Stimulated activated CD4-positive, alpha-beta T cell treated with anti-CD3 and anti-CD28 coated beads, Interleukin-12 subunit alpha, Interleukin-12 subunit beta, amount 100 ng/mL, for 4 hours (primary cell): ENCODE data around the gene SPAG16.

Source experiments
- DNase-seq: peaks from one replicate; pipeline ENCODE4 v3.0.0-alpha.2; 2020

SPAG16 gene

GRCh38 chr2:214196260-214196659 is 912.0 kb downstream of the SPAG16 start:
- DNase-seq: no peak

DNA sequence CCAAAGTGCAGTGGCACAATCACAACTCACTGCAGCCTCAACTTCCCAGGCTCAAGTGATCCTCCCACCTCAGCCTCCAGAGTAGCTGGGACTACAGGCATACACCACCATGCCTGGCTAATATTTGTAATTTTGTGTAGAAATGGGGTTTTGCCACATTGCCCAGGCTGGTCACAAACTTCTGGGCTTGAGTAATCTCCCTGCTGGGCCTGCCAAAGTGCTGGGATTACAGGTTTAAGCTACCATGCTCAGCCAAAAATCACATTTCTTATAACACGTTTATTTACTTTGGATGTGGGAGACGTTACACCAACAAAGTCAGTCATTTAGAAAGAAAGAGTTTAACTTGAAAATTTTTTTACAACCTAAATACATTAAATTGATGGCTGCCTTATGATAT is 917.6 kb downstream of the SPAG16 start:
- DNase-seq: no peak

DNA sequence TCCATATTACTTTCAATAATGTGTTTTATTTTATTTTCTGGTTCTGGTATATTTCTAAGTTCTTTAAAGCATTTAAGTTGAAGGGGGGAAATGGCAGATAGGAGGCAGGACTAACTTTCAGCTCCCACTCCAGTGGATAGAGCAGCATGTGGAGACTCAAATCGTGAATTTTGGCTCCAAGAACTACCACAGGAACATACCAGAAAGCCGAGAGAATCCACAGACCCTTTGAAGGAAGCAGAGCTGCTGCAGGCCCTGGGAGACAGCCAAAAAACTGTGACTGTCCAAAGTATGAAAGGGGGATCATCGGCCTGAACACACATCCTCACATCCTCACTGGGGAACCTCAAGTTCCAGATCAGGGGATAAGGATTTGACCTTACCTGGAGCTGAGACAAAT is 919.0 kb downstream of the SPAG16 start:
- no peak for DNase-seq

GRCh38 chr2:214203744-214204289 is 919.6 kb downstream of the SPAG16 start:
- DNase-seq: no peak

GRCh38 chr2:214215107-214215506 is 930.8 kb downstream of the SPAG16 start:
- no peak for DNase-seq

DNA sequence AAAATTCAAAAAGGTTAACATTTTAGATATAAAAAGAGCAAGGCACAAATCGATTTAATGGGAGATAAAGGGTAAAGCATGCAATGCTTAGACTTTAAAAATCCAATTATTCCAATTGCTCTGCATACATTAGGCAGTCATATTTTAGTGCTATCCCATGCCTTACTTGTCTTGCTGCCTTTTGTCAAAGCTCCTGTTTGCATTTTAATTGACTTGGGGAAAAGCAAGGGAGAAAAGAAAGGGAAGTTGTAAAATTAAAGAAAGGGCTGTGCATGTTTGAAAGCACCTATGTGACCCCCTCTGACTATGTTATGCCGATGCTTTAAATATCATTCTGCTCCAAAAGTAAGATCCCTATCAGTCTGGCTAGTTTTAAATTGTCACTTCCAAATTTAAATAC is 932.9 kb downstream of the SPAG16 start:
- DNase-seq: no peak

DNA sequence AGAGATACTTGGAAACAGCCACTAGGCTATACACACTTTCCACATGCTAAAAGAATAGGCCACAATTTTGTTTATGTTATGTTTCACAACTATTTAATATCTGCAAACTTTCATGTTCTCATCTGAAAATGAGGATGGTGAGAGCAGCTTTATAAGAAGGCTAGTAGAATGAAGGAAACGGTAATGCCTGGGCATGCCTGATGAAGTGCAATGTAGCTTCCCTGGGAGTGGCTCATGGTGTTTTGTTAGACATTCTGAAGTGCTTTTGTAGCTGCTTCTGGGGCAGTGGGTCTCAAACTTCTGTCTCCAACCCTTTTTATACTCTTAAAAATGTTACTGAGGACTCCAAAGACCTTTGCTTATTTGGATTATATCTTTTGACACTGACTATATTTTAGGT is 933.3 kb downstream of the SPAG16 start:
- DNase-seq: no peak

- no peak for DNase-seq
These were observed 936.0 kb downstream of the SPAG16 start for GRCh38 chr2:214220251-214220650.

GRCh38 chr2:214226061-214226460 is 941.8 kb downstream of the SPAG16 start:
- no peak for DNase-seq

GRCh38 chr2:214232271-214232670 is 948.0 kb downstream of the SPAG16 start:
- DNase-seq: no peak

GRCh38 chr2:214233164-214233563 is 948.9 kb downstream of the SPAG16 start:
- DNase-seq: no peak

DNA sequence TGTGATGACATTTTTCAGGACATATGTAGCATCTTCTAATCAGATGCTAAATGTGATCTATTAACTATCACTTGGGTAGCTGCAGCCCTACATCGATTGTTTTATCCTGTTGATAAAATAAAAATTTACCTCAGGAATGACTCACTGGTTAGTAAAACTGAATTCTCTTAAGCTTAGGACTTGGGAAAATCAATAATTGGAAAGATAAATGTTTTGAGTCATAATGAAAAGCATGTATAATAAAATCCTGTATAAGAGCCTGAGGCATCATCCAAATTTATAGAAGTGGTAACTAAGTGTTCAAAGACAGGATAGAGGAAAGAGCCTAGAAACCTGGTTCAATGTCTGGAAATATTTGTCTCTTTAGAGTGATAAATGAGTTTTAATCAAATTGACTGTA is 958.5 kb downstream of the SPAG16 start:
- DNase-seq: no peak

DNA sequence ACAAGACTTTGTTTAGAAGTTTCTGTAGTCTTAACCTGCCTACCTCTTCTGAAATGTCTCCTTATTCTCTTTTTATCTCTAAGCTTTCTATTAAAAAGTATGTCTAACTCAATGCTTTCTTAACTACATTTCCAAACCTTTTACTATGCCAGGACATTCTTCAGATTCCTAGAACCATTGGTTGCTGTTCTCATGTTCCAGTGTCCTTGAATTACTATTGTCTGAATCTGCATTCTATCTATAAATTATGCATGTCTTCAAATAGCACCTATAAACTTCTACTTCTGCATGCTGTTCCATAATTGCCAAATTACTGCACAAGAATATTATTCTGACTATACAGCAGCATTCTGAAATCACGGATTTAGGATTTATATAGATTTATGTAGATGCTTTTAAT is 960.6 kb downstream of the SPAG16 start:
- no peak for DNase-seq

DNA sequence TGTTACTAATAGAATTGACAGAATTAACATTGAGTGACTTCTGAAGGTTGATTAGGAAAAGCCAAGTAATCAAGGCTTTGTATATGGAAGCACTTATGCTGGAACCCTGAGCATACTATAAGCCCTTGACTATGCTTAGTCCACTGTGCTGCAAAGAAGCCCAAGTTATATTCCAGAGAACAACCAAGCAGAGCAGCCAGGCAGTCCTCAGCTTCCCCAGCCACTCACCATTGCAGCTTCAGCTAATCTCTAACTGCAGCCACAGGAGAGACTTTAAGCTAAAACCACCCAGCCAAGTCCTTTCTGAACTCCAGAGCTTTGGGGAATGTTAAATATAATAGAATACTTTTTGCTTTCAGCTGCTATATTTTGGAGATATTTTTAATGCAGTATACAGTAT is 962.2 kb downstream of the SPAG16 start:
- DNase-seq: no peak

DNA sequence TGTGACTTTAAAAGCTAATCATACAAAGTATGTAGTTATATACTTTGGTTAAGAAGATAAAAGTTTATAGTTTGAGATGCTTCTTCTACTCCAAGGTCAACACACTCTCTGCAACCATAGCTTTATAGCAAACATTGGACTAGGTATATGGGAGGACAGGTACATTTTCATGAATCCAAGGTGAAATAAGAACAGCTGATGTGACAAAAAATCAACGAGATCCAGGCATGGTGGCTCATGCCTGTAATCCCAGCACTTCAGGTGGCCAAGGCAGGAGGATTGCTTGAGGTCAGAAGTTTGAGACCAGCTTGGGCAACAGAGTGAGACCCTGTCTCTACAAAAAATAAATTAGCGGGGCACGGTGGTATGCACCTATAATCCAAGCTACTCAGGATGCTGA is 963.3 kb downstream of the SPAG16 start:
- DNase-seq: no peak

- no peak for DNase-seq
These were observed 970.8 kb downstream of the SPAG16 start for GRCh38 chr2:214255046-214255445.

DNA sequence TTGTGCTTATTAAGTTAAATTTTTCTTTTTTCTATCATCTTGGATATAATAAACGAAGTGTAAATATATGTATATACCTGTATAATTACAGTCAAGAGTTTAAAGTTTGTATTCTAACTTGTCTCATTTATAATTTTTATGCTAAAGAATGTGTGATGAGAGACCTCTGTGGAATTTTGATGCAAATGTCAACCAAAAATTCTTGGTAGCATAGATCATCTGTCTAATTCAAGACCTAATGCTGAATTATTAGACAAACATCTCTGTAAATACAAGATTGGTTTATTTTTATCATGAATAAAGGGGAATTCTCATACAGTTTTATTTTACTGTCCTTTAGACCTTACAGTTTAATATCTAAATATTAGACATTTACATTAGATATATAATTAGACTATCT is 977.4 kb downstream of the SPAG16 start:
- DNase-seq: no peak

DNA sequence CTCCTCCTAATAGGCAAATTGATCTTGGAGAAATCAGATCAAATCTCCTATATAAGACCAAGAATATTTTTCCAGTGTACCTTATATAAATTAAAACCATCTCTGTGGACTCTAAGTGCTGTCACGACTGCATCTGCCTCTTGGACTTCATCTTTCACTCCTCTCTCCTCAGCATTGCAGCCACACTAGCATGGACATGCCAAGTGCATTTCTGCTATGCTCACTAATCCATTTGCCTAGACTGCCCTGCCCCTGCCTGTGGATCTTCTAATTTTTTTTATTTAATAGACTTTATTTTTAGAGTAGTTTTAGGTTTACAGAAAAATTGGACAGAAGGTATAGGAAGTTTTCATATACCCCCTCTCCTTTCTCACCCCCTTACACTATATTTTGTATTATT is 979.9 kb downstream of the SPAG16 start:
- DNase-seq: no peak

DNA sequence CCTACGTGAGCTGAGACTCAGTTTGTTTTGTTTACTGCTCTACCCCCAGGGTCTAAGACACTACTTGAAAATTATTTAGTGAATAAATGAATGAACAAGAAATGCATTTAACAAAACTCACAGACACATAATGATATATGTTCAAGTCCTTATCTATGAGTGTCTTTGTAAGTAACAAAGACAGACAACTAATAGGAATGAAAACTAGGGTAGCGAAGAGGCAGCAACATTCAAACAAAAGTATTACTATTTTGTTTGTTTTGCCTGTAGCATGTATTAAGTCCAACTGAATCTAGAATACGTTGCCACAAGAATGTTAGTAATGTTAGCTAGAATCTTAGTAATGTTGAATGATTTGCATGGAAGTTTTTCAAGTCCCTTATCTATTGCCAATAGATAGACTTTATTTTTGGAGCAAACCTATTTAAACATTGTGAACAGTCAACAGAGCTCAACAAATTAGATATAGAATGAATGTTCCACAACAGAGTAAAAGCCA is 981.8 kb downstream of the SPAG16 start:
- DNase-seq: no peak

DNA sequence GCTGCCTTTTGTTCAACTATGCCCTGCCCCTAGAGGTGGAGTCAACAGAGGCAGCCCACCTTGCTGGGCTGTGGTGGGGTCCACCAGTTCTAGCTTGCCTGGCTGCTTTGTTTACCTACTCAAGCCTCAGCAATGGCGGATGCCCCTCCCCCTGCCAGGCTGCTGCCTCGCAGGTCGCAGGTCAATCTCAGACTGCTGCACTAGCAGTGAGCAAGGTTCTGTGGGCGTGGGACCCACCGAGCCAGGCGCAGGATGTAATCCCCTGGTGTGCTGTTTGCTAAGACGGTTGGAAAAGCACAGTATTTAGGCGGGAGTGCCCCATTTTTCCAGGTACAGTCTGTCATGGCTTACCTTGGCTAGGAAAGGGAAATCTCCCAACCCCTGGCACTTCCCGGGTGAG is 993.6 kb downstream of the SPAG16 start:
- DNase-seq: no peak

- no peak for DNase-seq
These were observed 1001.7 kb downstream of the SPAG16 start for GRCh38 chr2:214286011-214286410.

GRCh38 chr2:214293593-214293992 is 1009.3 kb downstream of the SPAG16 start:
- no peak for DNase-seq

GRCh38 chr2:214294426-214294825 is 1010.2 kb downstream of the SPAG16 start:
- DNase-seq: no peak

DNA sequence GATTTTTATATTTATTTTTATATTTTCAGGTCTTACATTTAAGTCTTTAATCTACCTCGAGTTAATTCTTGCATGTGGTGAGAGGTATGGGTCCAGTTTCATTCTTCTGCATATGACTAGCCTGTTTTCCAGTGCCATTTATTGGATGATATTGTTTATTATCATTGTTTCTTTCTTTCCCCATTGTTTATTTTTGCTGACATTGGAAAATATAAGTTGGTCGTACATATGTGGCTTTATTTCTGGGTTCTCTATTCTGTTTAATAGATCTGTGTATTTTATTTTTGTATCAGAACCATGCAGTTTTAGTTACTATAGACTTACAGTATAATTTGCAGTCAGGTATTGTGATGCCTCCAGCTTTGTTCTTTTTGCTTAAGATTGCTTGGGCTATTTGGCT is 1013.2 kb downstream of the SPAG16 start:
- no peak for DNase-seq

DNA sequence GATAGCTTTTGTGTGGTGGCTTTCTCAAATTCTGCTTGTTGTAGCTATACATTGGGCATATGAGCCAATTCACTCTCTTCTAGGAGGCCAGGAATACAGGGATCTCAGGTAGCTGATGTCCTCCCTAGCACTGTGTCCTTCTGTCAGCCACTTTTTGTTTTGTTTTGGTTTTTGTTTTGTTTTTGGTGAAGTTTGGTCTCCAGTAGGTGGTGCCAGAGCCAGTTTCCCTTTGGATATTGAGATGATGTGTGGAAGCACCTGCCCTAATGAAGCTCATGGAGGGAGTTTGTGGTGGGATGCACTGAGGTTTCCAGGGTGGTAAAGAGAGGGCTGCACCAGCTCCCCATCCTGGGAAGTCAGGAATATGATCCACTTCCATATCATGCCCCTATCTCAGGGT is 1026.1 kb downstream of the SPAG16 start:
- DNase-seq: no peak

DNA sequence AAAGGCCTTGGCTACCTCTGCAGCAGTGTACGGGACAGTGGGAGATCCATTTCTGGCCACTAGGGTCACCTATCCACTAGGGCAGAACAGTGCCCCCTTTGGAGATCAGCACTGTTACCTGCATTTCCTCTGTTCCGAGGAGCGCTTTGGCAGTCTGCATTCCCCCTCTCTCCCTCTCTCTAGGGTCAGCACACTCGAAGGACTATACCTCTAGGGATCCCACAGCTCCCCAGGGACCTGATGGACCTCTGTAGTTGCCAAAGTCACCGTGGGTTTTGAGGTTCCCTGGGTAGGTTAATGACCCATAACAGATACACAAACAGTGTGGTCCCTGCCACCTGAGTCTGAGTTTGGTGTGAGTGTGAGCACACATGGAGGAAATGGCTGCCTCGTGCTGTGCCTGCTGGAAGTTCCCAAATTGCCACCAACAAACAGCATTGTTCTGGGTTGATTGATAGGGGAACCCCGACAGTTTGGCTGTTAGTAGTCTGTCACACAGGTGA is 1026.8 kb downstream of the SPAG16 start:
- DNase-seq: no peak
